HG02588 (cell line): ENCODE results near the gene TBC1D22A.
"Not testable (repeated sequence)": the region's sequence is repeated elsewhere in the genome, so short reads cannot be mapped to it uniquely, and the experiment has no call there.

Experiments
- ATAC-seq: cut with Tn5 transposase; IDR thresholded peaks from one replicate; pipeline ENCODE4 v1.9.1; 2021; ENCODE audit warnings: mild to moderate bottlenecking, moderate library complexity; ENCODE audit not compliant: unreplicated experiment

TBC1D22A gene

DNA sequence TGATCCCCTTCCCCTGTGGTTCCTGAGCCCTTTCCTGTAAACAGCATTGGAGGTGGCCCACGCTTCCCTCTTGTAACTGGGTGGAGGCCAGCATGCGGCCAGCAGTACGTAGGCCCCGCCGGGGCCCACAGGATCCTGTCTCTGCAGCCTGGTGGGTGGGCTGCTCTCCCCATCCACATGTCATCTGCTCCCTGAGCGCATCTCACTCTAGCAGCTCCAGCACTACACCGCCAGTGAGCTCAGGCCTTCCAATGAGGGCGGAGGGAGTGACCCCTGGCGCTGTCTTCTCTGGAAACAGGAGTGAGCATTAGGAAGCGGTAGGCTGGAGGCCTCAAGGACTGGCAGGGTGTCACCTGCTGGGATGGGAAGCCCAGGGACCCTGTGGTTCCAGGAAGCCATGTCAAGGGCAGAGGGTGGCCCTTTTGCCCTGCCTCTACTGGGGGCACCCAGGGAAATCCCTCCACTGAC, 363.9 kb downstream of the TBC1D22A start:
- no peak for ATAC-seq

DNA sequence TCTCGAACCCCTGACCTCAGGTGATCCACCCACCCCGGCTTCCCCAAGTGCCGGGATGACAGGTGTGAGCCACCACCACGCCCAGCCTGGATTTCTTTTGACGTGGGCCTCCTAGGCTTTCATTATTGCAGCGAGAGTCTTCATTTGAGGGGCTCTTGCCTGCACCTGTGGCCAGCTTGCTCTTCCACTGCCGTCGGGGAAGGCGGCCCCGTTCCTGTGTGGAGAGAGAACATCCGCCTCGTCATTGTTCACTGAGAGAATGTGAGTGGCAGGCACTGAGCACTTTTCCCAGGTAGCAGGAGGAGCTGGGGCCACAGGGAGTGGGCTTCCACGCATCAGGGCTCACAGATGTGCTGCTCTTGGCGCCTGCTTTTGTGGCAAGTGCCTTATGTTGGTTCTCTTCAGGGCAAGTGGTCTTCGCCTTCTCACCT, 365.0 kb downstream of the TBC1D22A start:
- ATAC-seq: no peak

DNA sequence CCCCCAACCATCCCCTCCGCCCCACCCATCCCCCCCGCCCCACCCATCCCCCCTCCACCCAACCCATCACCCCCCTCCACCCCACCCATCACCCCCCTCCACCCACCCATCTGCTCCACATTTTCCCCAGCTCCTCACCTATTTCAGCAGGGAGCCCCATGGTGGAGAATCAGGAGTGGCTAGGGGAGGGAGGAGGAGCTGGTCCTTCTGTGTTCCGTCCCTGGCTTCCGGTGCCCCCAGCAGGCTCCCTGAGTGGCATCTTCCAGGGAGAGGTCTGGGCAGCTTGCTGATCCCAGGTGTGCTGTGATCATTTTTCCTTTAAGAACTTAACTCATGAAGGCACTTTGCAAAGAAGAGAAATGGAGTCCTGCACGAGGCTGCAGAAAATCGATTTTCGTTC, 365.8 kb downstream of the TBC1D22A start:
- ATAC-seq: no peak

DNA sequence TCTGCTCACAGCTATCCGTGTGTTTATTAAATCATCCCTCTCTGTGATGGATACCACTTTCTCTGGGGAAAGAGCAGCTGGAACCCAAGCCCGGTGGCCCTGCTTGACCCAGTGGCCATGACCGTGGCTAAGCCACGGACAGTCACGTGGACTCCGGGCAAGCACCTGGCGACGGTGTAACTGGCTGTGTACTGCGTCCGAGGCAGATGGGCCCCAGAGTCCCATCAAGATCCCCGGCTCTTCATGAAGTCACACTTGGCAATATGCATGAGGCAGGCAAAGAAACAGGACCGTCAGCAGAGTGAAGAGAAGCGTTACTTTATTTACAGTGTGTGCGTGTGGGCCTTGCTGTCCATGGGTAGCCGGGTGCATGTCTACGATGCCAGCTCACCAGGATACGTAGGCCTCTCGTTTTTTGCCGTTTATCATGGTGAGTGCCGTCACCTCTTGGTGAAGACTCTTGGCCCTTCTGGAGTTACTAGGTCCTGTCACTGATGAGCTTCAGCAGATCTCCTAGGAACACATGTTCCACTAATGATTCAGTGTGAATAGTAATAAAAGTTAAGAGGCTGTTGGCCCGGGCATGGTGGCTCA, 366.3 kb downstream of the TBC1D22A start:
- no peak for ATAC-seq

DNA sequence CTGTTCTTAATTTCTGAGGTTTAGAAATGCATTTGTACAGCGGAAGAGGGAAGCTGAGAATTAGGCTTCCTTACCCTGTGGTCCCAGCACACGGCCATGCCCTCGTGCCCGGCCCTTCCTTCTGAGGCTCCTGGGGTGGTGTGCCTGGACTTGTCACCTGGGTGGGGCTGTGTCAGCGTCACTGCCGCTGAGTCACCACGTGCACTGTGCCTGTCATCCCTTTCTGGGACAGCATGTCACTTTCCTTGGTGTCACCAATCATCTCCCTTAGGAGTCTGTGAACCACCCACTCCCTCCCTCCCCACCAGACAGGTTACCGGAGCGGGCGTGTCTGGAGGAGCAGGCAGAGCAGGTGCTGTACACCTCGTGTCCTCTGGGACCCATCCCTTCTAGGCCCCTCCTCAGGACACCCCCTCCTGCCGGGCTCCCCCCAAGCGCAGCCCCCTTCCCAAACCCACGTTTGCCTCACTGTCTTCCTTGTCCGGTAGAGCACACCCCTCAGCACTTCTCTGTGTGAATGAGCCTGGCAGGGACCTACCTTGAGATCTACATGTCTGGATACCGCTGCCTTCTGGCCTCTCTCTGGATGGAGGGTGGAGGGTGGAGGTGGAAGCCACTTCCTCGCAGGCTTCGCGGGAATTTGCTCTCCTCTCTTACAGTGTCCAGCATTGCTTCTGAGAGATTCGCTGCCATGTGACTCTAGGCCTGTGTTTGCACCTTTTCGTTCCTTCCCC, 367.6 kb downstream of the TBC1D22A start:
- no peak for ATAC-seq

DNA sequence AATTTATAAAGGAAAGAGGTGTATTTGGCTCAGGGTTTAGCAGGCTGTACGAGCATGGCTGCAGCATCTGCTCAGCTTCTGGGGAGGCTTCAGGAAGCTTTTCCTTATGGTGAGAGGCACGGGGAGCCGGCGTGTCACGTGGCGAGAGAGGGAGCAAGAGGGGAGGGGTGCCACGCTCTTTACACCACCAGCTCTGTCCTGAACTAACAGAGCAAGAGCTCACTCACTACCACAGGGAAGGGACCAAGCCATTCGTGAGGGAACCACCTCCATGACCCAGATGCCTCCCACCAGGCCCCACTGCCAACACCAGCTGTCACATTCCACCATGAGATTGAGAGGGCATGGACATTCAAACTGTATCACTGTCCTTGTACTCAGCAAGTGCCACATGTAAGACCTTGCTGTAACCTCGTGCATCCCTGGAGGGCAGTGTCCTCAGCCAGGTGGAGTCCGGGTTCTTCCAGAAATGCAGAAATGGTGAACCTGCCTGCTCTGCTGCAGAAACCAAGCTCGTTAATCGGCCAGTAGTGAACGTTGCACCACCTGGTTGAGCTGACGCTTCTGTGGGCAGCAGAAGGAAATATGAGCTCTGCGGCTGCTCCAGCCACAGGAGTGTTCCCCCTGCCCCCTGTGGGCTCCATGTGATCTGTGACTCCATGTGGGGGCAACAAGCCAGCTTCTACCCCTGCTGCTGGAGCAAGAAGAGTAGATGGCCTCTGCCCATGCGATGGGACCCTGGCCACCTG, 368.6 kb downstream of the TBC1D22A start:
- ATAC-seq: no peak

DNA sequence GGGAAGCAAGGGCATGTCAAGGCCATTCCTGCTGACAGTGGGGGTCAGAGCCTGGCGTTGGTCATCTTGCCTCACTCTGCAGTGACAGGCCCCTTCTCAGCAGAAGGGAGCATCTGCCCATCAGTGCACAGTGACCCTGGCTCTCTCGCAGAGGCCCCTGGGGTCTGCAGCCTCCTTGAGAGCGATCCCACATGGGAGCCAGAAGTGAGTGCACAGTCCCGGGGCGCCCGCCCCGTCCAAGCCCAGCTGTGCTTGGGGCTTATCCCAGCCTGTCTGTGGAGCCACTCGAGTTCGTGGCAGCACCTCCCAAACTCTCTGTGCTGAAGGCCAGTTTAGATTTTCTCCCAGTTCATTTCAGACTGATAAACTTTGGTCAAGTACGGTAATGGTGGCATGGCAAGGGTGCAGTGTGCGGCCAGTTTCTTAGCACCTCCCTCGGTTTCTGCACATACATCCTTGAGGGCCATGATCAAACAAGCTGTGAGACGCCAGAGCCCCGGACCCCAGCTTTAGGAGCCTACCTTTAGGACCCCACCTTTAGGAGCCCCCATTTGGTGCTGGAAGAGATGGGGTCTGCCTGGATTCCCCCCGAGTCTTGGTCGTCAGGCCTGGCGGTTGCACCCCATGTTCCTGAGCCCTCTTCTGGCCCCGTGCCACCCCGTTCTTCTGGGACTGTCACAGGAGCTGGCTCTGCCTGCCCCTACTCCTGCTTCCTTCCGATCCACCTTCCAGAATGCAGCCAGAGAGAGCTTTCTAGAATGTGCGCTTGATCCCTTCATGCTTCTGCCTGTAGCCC, 369.4 kb downstream of the TBC1D22A start:
- no peak for ATAC-seq

DNA sequence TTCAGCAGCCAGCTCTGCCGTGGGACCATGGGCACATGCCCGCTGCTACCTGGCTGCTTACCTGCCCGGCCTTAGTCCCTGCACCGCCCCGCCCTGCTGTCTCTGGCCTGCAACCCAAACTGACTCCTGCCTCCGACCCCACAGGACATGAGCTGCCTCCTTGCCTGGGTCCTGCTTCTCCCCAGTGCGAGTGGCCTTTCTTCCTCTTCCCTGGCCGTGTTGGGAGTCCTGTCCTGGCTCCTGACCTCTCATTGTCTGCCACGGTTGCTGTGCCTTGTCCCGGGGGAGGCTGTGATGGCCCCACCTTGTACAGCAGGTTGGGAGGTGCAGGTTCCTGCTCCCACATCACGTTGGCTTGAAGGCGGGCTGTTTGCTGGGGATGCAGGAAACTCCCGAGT, 370.0 kb downstream of the TBC1D22A start:
- no peak for ATAC-seq

DNA sequence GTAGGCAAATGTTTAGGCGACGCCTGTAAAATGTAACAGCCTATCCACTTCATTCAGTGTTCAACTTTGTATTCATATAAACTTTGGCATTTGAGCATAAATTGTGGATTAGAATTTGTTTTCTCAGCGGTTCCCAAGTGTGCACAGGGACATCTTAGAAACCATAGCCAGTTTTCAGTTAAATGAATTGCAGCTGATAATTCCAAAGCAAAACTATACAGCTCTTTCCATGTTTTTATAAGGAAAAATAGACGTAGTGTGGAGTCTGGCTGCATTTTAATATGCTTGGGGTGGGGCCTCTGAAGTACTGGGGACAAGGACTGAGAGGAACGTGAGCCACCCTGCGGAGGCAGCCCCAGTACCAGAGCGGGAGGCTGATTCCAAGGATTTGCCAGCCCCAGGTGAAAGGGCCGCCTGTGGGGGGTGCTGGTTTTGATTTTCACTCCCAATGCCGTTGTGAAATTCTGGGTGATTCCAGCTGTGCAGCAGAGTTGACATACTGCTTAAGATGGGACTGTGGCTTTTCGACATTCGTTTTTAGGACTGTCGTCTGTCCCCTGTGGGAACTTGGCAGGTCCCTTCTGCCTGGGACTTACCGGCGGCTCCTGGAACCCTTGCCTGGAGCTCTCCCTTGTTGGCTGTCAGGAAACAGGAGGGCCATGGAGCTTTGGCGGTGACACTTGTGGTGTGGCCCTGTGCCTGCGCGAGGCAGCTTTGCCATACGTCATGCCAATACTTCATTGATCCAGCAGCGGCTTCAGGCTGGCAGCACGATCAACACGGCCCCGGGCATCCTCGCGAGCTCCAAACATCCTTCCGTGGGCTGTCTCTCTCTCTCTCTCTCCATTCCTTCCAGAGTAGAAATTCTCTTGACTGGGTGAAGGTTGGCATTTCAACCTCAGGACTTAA, 370.9 kb downstream of the TBC1D22A start:
- no peak for ATAC-seq

DNA sequence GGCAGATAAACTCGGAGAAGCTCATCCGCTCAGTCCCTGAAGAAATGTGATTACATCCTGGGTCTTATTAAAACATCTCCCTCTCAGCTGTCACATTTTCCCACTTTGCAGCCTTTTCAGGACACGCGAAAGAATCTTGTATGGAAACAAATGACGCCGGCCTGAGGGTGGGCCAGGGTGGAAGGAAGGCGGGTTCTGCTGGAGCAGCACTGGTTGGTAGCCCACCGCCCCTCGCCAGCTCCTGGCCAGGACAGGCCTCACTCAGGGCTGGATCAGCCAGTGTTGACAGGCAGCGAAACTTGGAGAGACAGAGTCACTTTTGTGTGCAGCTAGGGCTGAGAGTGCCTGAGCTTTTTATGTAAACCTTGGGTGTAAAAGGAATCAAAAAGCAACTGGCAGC, 371.8 kb downstream of the TBC1D22A start:
- no peak for ATAC-seq

DNA sequence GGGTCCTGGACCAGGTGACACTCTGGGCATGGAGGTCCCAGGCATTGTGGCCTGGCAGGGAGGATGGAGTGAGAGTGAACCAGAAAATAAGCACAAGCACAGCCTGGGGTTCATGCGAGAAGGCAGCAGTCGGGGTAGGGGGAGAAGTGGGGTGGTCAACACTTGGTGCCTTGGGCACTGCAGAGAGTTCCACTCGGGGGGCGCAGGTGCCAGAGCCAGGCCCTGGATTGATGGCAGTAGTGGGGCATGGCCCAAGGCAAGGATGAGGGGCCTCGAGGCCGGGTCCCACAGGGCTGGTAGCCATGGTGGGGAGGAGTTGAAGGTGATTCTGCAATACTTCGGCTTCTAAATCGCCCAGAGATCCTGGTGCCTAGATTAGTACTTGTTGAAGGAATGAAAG, 372.9 kb downstream of the TBC1D22A start:
- ATAC-seq: no peak

DNA sequence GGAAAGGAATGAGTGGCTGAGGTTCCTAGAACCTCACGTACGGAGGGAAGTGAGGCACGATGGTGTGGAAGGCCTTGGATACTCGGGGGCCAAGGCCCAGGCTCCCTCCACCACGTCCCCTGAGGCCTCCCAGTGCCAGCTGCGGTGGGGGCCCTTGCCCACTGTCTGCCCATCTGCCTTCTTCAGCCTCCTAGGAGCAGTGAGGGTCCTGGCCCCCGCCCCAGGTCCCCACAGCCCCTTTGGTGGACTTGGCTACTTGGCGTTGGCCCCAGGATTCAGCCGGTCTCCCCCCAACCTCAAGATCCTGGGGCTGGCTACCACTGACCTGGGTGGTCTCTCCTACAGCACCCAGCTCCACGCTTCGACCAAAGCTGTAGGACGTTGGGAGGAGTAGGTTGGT, 373.6 kb downstream of the TBC1D22A start:
- no peak for ATAC-seq

DNA sequence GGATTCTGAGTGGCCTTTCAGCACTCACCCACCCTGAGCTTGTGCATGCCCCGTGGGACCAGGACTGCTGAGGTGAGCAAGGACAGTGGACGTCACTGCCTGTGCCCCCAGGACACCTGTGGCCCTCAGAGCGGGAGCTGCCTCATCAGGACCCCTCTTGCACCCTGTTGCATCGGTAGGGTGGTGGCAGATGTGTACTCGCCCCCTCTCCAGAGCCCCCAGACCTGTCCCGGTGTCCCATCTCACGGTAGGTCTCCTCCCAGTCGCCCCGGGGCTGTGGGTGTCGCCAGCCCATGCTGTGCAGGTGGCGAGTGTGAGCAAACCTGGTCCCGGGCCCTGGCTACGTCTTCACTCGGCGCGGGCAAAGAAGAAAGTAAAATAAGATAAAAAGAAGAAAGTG, 374.2 kb downstream of the TBC1D22A start:
- ATAC-seq: no peak

DNA sequence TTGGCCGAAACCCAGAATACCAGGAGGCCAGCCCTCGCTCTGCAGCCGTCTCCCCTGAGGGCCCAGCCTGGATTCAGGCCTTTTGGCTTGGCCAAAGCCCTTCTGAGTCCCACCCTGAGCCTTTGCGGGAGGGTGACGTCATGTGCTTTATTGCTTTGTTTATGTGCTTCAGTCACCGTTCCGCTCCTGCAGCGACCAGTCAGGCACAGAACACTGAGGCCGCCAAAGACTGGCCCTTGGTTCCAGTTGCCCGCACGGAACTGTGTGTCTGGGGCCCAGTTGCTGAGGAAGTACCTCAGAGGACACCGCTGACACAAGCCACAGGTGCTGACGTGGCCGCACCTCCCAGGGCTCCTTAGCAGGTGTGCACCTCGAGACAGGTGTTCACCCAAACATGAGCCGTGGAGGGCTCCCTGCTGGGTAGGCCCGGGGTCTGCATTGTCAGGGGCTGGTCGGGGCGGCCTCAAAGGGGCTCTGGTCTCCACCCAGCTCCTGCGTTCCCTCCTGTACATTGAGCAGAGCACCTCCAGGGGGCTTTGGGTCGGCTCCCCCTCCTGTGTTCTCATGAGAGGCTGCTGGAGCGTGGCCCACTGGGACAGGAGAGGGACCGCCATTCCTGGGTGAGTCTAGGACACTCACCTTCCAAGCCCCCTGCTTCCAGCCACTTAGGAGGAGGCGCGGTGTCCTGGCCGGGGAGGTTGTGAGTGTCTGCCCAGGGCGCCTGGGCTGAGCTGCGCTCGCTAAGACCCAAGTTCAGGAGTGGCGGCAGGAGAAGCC, 376.8 kb downstream of the TBC1D22A start:
- no peak for ATAC-seq

DNA sequence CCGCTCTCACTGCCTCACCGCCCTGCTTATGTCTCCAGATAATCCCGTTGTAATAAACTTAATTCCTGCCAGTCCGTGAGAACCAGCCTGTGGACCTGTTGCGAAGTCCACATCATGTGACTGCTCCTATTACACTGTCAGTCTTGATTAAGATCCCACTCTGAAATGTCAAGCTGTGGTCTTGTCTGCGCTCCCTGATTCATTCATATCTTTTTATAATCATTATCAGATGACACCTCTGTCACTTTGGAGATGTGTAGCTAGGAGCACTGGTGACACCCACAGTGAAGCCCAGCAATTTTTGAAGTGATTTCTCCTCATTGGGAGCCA, 377.3 kb downstream of the TBC1D22A start:
- no peak for ATAC-seq

DNA sequence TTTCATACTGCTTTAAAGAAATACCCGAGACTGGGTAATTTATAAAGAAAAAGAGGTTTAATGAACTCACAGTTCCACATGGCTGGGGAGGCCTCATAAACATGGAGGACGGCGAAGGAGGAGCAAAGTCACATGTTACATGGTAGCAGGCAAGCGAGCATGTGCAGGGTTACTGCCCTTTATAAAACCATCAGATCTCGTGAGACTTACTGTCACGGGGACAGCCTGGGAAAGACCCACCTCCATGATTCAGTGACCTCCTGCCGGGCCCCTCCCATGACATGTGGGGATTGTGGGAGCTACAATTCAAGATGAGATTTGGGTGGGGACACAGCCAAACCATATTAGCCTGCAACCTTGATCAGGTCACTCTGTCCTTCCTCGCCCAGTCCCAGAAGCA, 378.5 kb downstream of the TBC1D22A start:
- not testable (repeated sequence) for ATAC-seq

DNA sequence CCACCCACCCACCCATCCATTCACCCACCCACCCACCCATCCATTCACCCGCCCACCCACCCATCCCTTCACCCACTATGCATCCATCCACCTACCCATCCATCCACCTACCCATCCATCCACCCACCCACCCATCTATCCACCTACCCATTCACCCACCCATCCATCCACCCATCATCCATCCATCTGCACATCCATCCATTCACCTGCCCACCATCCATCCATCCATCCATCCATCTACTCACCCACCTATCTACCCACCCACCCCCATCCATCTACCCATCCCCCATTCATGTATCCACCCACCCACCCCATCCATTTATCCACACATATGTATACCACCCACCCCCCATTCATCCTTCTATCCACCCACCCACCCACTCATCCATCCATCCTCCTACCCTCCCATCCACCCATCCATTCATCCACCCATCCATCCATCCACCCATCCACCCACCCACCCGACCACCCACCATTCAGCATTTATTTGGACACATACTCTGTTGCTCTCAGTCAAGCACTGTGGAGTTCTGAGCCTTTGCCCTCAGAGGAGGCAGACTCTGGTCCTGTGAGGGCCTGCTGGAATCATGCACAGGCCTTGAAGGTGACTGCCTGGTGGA, 380.1 kb downstream of the TBC1D22A start:
- ATAC-seq: no peak

DNA sequence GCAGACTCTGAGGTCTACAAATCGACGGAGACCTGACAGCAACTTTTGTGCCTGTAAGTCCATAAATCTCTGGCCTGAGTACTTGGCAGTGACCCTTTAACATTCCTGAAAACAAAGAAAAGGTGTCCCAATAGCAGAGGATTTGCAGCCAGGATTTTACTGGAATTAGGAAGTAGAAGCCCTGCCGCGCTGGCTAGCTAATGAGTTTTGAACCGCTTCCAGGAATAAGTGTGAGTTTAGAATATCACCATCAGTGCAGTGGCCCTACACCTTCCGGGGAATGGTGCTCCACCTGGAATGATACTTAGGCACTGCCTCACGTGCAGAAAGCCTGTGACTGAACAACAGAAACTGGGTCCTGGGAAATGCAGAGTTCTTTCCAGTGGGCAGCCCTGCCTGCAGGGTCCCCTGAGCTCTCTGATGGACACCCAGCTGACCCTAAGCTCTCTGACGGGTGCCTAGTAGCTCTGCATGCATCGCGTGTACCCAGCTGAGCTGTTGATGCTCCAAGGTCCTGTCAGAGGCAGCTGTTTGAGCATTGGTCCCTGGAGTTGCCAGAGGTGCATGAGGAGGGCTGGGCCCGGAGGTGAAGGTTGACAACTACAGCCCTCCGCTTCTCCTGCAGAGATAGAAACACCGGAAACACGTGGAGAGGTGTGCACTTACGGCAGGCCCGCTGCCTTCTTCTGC, 380.9 kb downstream of the TBC1D22A start:
- no peak for ATAC-seq
